Hepatocyte (in vitro differentiated cells): ENCODE data around the gene POU2F2.

ENCODE experiments used
- EZH2 ChIP-seq: fragments of 200-600 bp; sonication (generic); IDR thresholded peaks from 2 replicates; pipeline ENCODE4 v1.6.1; 2016; ENCODE audit warnings: antibody characterized with exemption, mild to moderate bottlenecking, borderline replicate concordance
- TF ChIP-seq, protein P1 (sequence below): fragments of 200-600 bp; sonication (generic); IDR thresholded peaks from 2 replicates; pipeline ENCODE4 v1.5.1; 2016; ENCODE audit warnings: antibody characterized with exemption, mild to moderate bottlenecking; ENCODE audit not compliant: poor library complexity

DNA sequence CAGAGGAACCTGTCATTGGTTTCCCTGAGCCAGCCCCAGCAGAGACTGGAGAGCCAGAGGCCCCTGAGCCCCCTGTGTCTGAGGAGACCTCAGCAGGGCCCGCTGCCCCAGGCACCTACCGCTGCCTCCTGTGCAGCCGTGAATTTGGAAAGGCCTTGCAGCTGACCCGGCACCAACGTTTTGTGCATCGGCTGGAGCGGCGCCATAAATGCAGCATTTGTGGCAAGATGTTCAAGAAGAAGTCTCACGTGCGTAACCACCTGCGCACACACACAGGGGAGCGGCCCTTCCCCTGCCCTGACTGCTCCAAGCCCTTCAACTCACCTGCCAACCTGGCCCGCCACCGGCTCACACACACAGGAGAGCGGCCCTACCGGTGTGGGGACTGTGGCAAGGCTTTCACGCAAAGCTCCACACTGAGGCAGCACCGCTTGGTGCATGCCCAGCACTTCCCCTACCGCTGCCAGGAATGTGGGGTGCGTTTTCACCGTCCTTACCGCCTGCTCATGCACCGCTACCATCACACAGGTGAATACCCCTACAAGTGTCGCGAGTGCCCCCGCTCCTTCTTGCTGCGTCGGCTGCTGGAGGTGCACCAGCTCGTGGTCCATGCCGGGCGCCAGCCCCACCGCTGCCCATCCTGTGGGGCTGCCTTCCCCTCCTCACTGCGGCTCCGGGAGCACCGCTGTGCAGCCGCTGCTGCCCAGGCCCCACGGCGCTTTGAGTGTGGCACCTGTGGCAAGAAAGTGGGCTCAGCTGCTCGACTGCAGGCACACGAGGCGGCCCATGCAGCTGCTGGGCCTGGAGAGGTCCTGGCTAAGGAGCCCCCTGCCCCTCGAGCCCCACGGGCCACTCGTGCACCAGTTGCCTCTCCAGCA, 52.1 kb downstream of the POU2F2 start:
- TF ChIP-seq, protein P1, sequence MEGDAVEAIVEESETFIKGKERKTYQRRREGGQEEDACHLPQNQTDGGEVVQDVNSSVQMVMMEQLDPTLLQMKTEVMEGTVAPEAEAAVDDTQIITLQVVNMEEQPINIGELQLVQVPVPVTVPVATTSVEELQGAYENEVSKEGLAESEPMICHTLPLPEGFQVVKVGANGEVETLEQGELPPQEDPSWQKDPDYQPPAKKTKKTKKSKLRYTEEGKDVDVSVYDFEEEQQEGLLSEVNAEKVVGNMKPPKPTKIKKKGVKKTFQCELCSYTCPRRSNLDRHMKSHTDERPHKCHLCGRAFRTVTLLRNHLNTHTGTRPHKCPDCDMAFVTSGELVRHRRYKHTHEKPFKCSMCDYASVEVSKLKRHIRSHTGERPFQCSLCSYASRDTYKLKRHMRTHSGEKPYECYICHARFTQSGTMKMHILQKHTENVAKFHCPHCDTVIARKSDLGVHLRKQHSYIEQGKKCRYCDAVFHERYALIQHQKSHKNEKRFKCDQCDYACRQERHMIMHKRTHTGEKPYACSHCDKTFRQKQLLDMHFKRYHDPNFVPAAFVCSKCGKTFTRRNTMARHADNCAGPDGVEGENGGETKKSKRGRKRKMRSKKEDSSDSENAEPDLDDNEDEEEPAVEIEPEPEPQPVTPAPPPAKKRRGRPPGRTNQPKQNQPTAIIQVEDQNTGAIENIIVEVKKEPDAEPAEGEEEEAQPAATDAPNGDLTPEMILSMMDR, result no peak
- no peak for TF ChIP-seq EZH2
